K562 (cell line): ENCODE results near the gene ARHGAP22. TPM values are rescaled to one million over a fixed set of nuclear protein-coding genes. Genes with fewer than 3 reads are reported as not detected.

Source experiments
- GTF2A2 ChIP-seq: IDR thresholded peaks from 2 replicates; pipeline ENCODE4 v1.6.1; 2016; ENCODE audit warnings: mild to moderate bottlenecking, missing genetic modification characterization, missing compliant biosample characterization
- HMBOX1 ChIP-seq: sonication (generic); IDR thresholded peaks from 2 replicates; pipeline ENCODE4 v1.6.1; 2016
- HMG20B ChIP-seq: fragments of 250-450 bp; sonication (Bioruptor Pico); IDR thresholded peaks from 2 replicates; pipeline ENCODE4 v1.5.0; 2021; ENCODE audit warnings: mild to moderate bottlenecking
- MLX ChIP-seq, 2 experiments: fragments of 450-650 bp in 1 of 2; sonication (generic) in 1 of 2; formaldehyde crosslinking; conservative IDR thresholded peaks; 2 replicates each; pipeline versions ENCODE4 v1.4.0 to v1.8.1; 2020 to 2022; ENCODE audit warnings: mild to moderate bottlenecking in 1 of 2, missing genetic modification reagents in 1 of 2
- NR4A1 ChIP-seq, 2 experiments: fragments of 250-450 bp in 1 of 2; fragments of 450-650 bp in 1 of 2; sonication (Bioruptor Pico) in 1 of 2; IDR thresholded peaks; 2 replicates each; pipeline versions ENCODE4 v1.4.0 to v1.6.1; 2016 to 2020; ENCODE audit warnings: mild to moderate bottlenecking in 2 of 2, missing compliant biosample characterization in 1 of 2, missing genetic modification characterization in 1 of 2, moderate library complexity in 1 of 2
- SIN3B ChIP-seq: fragments of 450-650 bp; IDR thresholded peaks from 2 replicates; pipeline ENCODE4 v1.6.1; 2017; ENCODE audit warnings: low read depth, mild to moderate bottlenecking, moderate library complexity
- STAT5A ChIP-seq: IDR thresholded peaks from 2 replicates; pipeline ENCODE4 v1.6.1; 2012; ENCODE audit warnings: low read length, inconsistent platforms, borderline replicate concordance
- ZBTB49 ChIP-seq: sonication (generic); formaldehyde crosslinking; IDR thresholded peaks from 2 replicates; pipeline ENCODE4 v1.8.0; 2022; ENCODE audit warnings: missing genetic modification reagents, mild to moderate bottlenecking, borderline replicate concordance
- ZBTB5 ChIP-seq: fragments of 450-650 bp; IDR thresholded peaks from 2 replicates; pipeline ENCODE4 v1.6.1; 2017; ENCODE audit warnings: antibody characterized with exemption
- polyA plus RNA-seq, 8 experiments: library from polyadenylated mRNA; depleted of rRNA in 4 of 8; stranded (reverse) in 5 of 8; unstranded in 3 of 8; fragments of >200 nt; fragmentation: Nextera tagmentation in 2 of 8; fragmentation: Illumina TruSeq in 1 of 8; extraction: Ambion mirVana in 2 of 8; extraction: Trizol in 1 of 8; gene quantifications; 2 replicates each; pipeline versions ENCODE4 v1.2.1 to v1.2.3, GENCODE V29; 2011 to 2014; ENCODE audit warnings: inconsistent platforms in 1 of 8, missing spikeins in 1 of 8
- total RNA-seq, 7 experiments: library from RNA; depleted of rRNA in 6 of 7; stranded (reverse); fragments of >200 nt in 6 of 7; fragmentation: Illumina TruSeq in 2 of 7; extraction: Trizol in 2 of 7; gene quantifications; 2 replicates each; pipeline versions ENCODE4 v1.2.1 to v1.2.3, GENCODE V29; 2011 to 2021; ENCODE audit warnings: low replicate concordance in 1 of 7
- TF ChIP-seq, protein P1 (sequence below): IDR thresholded peaks from 2 replicates; pipeline ENCODE4 v1.6.1; 2014; ENCODE audit warnings: antibody characterized with exemption
- TF ChIP-seq, protein P2 (sequence below): fragments of 450-650 bp; IDR thresholded peaks from 2 replicates; pipeline ENCODE4 v1.6.1; 2016; ENCODE audit warnings: borderline replicate concordance

ARHGAP22 gene
- total and polyA plus RNA-seq, 9 of the 15 experiments (the other 6 are each of a cell fraction or from before 2014, with no cell fraction given), result 1.3 to 28.1 (median 12.7) TPM

DNA sequence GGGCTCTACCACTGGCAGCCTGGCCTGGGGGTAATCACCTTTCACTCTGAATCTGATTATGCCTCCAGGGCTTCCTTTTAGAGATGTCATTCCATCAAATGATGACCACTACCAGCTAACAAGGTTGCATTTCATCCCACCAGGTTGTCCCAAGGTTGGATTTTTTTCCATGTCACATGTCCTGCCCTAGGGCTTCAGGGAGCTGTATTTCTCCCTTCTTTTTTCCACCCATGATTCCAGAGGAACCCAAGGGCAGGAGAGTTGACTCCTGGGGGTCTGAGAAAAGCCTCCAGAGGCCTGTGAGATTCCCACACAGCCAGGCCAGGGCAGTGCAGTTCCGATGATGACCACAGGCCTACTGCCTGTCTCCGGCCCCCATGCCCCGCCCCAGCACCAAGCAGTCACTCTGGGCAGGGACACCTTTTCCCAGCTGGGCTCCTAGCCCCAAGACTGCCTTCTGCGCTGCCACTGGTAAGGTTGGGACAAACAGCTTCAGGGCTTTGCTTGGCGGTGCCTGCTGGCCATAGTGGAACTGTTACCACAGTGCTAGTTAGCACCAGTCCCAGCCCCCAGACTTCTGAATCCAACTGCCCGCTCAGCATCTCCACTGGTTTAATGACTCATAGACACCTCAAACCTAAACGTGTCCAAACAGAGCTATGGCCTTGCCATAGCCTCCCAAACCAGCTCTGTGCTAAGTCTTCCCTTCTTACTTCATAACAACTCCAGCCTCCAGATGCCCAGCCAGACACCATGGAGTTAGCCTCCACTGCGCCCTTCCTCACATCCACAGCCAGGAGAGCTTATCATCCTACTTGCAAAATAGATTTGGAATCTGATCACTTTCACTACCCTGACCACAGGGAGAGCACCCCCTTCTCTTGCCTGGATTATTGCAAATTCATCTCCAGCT, 133.7 kb downstream of the ARHGAP22 start (continued):
- TF ChIP-seq, protein P1, sequence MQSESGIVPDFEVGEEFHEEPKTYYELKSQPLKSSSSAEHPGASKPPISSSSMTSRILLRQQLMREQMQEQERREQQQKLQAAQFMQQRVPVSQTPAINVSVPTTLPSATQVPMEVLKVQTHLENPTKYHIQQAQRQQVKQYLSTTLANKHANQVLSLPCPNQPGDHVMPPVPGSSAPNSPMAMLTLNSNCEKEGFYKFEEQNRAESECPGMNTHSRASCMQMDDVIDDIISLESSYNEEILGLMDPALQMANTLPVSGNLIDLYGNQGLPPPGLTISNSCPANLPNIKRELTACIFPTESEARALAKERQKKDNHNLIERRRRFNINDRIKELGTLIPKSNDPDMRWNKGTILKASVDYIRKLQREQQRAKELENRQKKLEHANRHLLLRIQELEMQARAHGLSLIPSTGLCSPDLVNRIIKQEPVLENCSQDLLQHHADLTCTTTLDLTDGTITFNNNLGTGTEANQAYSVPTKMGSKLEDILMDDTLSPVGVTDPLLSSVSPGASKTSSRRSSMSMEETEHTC, result no peak
- peak; percentile 57; the same call in 1 of the 2 replicates for TF ChIP-seq NR4A1 (CRISPR knock-in tag; IDR thresholded peaks at IDR 0.05)
- TF ChIP-seq NR4A1 (tag; IDR thresholded peaks at IDR 0.05), result no peak; the same call in 1 of the 2 replicates
- TF ChIP-seq, protein P2, sequence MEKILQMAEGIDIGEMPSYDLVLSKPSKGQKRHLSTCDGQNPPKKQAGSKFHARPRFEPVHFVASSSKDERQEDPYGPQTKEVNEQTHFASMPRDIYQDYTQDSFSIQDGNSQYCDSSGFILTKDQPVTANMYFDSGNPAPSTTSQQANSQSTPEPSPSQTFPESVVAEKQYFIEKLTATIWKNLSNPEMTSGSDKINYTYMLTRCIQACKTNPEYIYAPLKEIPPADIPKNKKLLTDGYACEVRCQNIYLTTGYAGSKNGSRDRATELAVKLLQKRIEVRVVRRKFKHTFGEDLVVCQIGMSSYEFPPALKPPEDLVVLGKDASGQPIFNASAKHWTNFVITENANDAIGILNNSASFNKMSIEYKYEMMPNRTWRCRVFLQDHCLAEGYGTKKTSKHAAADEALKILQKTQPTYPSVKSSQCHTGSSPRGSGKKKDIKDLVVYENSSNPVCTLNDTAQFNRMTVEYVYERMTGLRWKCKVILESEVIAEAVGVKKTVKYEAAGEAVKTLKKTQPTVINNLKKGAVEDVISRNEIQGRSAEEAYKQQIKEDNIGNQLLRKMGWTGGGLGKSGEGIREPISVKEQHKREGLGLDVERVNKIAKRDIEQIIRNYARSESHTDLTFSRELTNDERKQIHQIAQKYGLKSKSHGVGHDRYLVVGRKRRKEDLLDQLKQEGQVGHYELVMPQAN, result no peak
- TF ChIP-seq MLX (CRISPR knock-in tag; conservative IDR thresholded peaks at IDR 0.05), result no peak
- TF ChIP-seq HMBOX1, result peak; percentile 92
- TF ChIP-seq SIN3B, result no peak
- TF ChIP-seq ZBTB5, result peak; percentile 54; the same call in 1 of the 2 replicates
- 0 out of 2 replicates have a peak, but pooled peaks have one; percentile 38 for TF ChIP-seq GTF2A2 (tag)
- TF ChIP-seq ZBTB49, result no peak
- TF ChIP-seq STAT5A, result no peak
- no peak for TF ChIP-seq HMG20B (CRISPR knock-in tag)
